GM12878 (cell line): ENCODE measurements around the gene ARPP21. TPM values are rescaled to one million over a fixed set of nuclear protein-coding genes. Genes with fewer than 3 reads are reported as not detected.

ENCODE experiments used
- ATAC-seq: fragments of 200-7000 bp; cut with Tn5 transposase; 3 replicates; pipeline ENCODE4 v1.9.1; 2020; ENCODE audit warnings: mild to moderate bottlenecking, moderate library complexity
- BruUV-seq: library from RNA; stranded (reverse); fragments of 400-500 nt; replicated peaks from 2 replicates; lab custom pipeline; 2021; lab: Mats Ljungman, UMichigan
- CTCF ChIA-PET: fragments of 300-600 bp; sonication (Branson Sonifier 250); formaldehyde crosslinking; extraction: SDS; loops from one replicate; lab custom pipeline; 2021; ENCODE audit warnings: inconsistent platforms; lab: Yijun Ruan, JAX
- POLR2A ChIA-PET: fragments of 350-600 bp; formaldehyde crosslinking; extraction: SDS; loops from one replicate; lab custom pipeline; 2021; ENCODE audit warnings: inconsistent platforms; lab: Charles Lee
- RAD21 ChIA-PET: fragments of 300-600 bp; sonication (Branson Sonifier 250); formaldehyde crosslinking; loops from one replicate; lab custom pipeline; 2023; ENCODE audit warnings: antibody characterized with exemption; ENCODE audit not compliant: unreplicated experiment; lab: Charles Lee
- SMC1A ChIA-PET: fragments of 300-600 bp; sonication (Branson Sonifier 250); formaldehyde crosslinking; loops from one replicate; lab custom pipeline; 2023; ENCODE audit not compliant: unreplicated experiment, uncharacterized antibody; lab: Charles Lee
- DNase-seq: peaks from one replicate; pipeline ENCODE4 v3.0.0-alpha.2; 2011; ENCODE audit warnings: low read depth, low spot score
- FAIRE-seq: peaks from 3 replicates; lab custom pipeline; 2011; peaks lifted over from hg19 to GRCh38; lab: Jason Lieb, UNC
- H2AFZ ChIP-seq: 2 replicates; pipeline ENCODE4 v1.6.0; 2011; ENCODE audit warnings: low read depth, low read length, control low read depth; ENCODE audit not compliant: control insufficient read depth
- H3K27ac ChIP-seq: 2 replicates; pipeline ENCODE4 v1.5.1; 2011; ENCODE audit warnings: control low read depth; ENCODE audit not compliant: control insufficient read depth, insufficient read depth
- H3K27me3 ChIP-seq, 2 experiments: replicated peaks in 1 of 2; 2 replicates each; pipeline versions ENCODE4 v1.6.0 to v1.6.1; 2011; ENCODE audit warnings: low read length in 1 of 2; ENCODE audit not compliant: control insufficient read depth in 2 of 2, insufficient read depth in 2 of 2
- H3K36me3 ChIP-seq, 2 experiments: 2 replicates each; pipeline ENCODE4 v1.5.1; 2011; ENCODE audit warnings: low read length in 1 of 2; ENCODE audit not compliant: control insufficient read depth in 2 of 2, insufficient read depth in 2 of 2
- H3K4me1 ChIP-seq: 2 replicates; pipeline ENCODE4 v1.6.1; 2011; ENCODE audit warnings: mild to moderate bottlenecking, low read length, moderate library complexity, mixed read lengths; ENCODE audit not compliant: control insufficient read depth, insufficient read depth
- H3K4me2 ChIP-seq: 2 replicates; pipeline ENCODE4 v1.6.0; 2011; ENCODE audit warnings: control low read depth; ENCODE audit not compliant: control insufficient read depth, insufficient read depth
- H3K4me3 ChIP-seq: fragments of 200-600 bp; sonication (generic); 2 replicates; pipeline ENCODE4 v1.5.1; 2016
- H3K79me2 ChIP-seq: 2 replicates; pipeline ENCODE4 v1.6.0; 2011; ENCODE audit warnings: low read length; ENCODE audit not compliant: control insufficient read depth, insufficient read depth
- H3K9ac ChIP-seq: 2 replicates; pipeline ENCODE4 v1.8.0; 2011; ENCODE audit warnings: low read length, control low read depth, mixed read lengths; ENCODE audit not compliant: control insufficient read depth, insufficient read depth
- H3K9me3 ChIP-seq: replicated peaks from 3 replicates; pipeline ENCODE4 v1.5.1; 2011; ENCODE audit warnings: mild to moderate bottlenecking, low read length; ENCODE audit not compliant: control insufficient read depth, insufficient read depth
- H4K20me1 ChIP-seq: 2 replicates; pipeline ENCODE4 v1.6.0; 2011; ENCODE audit not compliant: control insufficient read depth, insufficient read depth
- CBX3 ChIP-seq: fragments of 200-600 bp; sonication (generic); IDR thresholded peaks from 2 replicates; pipeline ENCODE4 v1.6.1; 2016; ENCODE audit warnings: low read depth, borderline replicate concordance
- FOXM1 ChIP-seq: IDR thresholded peaks from 2 replicates; pipeline ENCODE4 v1.6.1; 2012; ENCODE audit warnings: low read depth, mild to moderate bottlenecking, inconsistent platforms, low read length, moderate library complexity
- GABPA ChIP-seq: IDR thresholded peaks from 2 replicates; pipeline ENCODE4 v1.6.1; 2014; ENCODE audit warnings: antibody characterized with exemption, low read depth, mild to moderate bottlenecking, inconsistent platforms
- GATAD2B ChIP-seq: fragments of 450-650 bp; conservative IDR thresholded peaks from 2 replicates; pipeline ENCODE4 v1.6.1; 2017; ENCODE audit warnings: low read depth, mild to moderate bottlenecking, moderate library complexity
- MTA2 ChIP-seq: fragments of 450-650 bp; IDR thresholded peaks from 2 replicates; pipeline ENCODE4 v1.6.1; 2016; ENCODE audit warnings: low read depth, mild to moderate bottlenecking, moderate library complexity
- NKRF ChIP-seq: fragments of 450-650 bp; conservative IDR thresholded peaks from 2 replicates; pipeline ENCODE4 v1.6.1; 2017; ENCODE audit warnings: mild to moderate bottlenecking, moderate library complexity
- RELB ChIP-seq: fragments of 450-650 bp; IDR thresholded peaks from 2 replicates; pipeline ENCODE4 v1.6.1; 2017; ENCODE audit warnings: low read depth, mild to moderate bottlenecking, moderate library complexity
- REST ChIP-seq: IDR thresholded peaks from 2 replicates; pipeline ENCODE4 v1.6.1; 2012; ENCODE audit warnings: mild to moderate bottlenecking, low read depth, low read length
- SMAD1 ChIP-seq: fragments of 450-650 bp; IDR thresholded peaks from 2 replicates; pipeline ENCODE4 v1.6.1; 2018; ENCODE audit warnings: mild to moderate bottlenecking, low read depth; ENCODE audit not compliant: partially characterized antibody
- WRNIP1 ChIP-seq: IDR thresholded peaks from 2 replicates; pipeline ENCODE4 v1.6.1; 2011; ENCODE audit warnings: low read depth, low read length, improper control_type of control experiment, borderline replicate concordance
- YY1 ChIP-seq: IDR thresholded peaks from 2 replicates; pipeline ENCODE4 v1.6.1; 2011; ENCODE audit warnings: low read depth, mild to moderate bottlenecking, low read length
- ZNF274 ChIP-seq: IDR thresholded peaks from one replicate; pipeline ENCODE4 v1.8.0; 2011; ENCODE audit not compliant: insufficient read length, insufficient read depth
- ZNF384 ChIP-seq: IDR thresholded peaks from 2 replicates; pipeline ENCODE4 v1.6.1; 2012; ENCODE audit warnings: low read depth, mild to moderate bottlenecking, low read length, improper control_type of control experiment, borderline replicate concordance
- ZSCAN29 ChIP-seq: fragments of 450-650 bp; IDR thresholded peaks from 2 replicates; pipeline ENCODE4 v1.6.1; 2017; ENCODE audit warnings: mild to moderate bottlenecking, moderate library complexity
- WGBS: methylation state at CpG from one replicate; pipeline ENCODE4 v1.1.6; 2016; ENCODE audit warnings: low lambda C conversion rate; ENCODE audit not compliant: insufficient replicate concordance, insufficient coverage; ENCODE audit errors: missing lambda C conversion rate; 5-methylcytosine and 5-hydroxymethylcytosine counted together
- in situ Hi-C: fragments of 300-500 bp; cut with MboI; formaldehyde crosslinking; loops from 9 replicates; pipeline ENCODE4 v1.14.3; 2018; ENCODE audit warnings: mixed read lengths
- intact Hi-C: fragments of 100-400 bp; cut with micrococcal nuclease; formaldehyde crosslinking; loops from one replicate; pipeline ENCODE4 v1.14.2; 2022; ENCODE audit not compliant: unreplicated experiment
- polyA plus RNA-seq, 11 experiments: library from polyadenylated mRNA; depleted of rRNA in 4 of 11; unstranded in 6 of 11; stranded (reverse) in 5 of 11; fragments of >200 nt; fragmentation: Nextera tagmentation in 4 of 11; fragmentation: Illumina TruSeq in 1 of 11; extraction: Ambion mirVana in 4 of 11; extraction: Trizol in 1 of 11; gene quantifications; 1 replicate in 1 of 11; 2 replicates in 10 of 11; pipeline versions ENCODE4 v1.2.1 to v1.2.3, GENCODE V29; 2011 to 2016; ENCODE audit warnings: inconsistent platforms in 2 of 11, missing spikeins in 2 of 11, low read depth in 1 of 11
- total RNA-seq, 4 experiments: library from RNA; depleted of rRNA in 3 of 4; stranded (reverse); fragments of >200 nt in 3 of 4; fragmentation: Illumina TruSeq in 1 of 4; extraction: Trizol in 1 of 4; gene quantifications; 2 replicates each; pipeline versions ENCODE4 v1.2.1 to v1.2.3, GENCODE V29; 2013 to 2021
- TF ChIP-seq, protein P1 (sequence below): fragments of 450-650 bp; formaldehyde crosslinking; IDR thresholded peaks from 2 replicates; pipeline ENCODE4 v1.4.0; 2022; ENCODE audit warnings: mild to moderate bottlenecking, moderate library complexity

The ARPP21 gene
- total and polyA plus RNA-seq, 10 of the 15 experiments (the other 5 are each of a cell fraction or from before 2014, with no cell fraction given): not detected

- BruUV-seq: no TSS peak
- TF ChIP-seq GABPA (no peak), RELB (no peak), YY1 (no peak), CBX3 (no peak), NKRF (no peak), REST (no peak), GATAD2B (no peak), WRNIP1 (no peak), FOXM1 (no peak), SMAD1 (no peak), ZNF384 (no peak), MTA2 (no peak), ZSCAN29 (no peak), ZNF274 (no peak)
- TF ChIP-seq, protein P1, sequence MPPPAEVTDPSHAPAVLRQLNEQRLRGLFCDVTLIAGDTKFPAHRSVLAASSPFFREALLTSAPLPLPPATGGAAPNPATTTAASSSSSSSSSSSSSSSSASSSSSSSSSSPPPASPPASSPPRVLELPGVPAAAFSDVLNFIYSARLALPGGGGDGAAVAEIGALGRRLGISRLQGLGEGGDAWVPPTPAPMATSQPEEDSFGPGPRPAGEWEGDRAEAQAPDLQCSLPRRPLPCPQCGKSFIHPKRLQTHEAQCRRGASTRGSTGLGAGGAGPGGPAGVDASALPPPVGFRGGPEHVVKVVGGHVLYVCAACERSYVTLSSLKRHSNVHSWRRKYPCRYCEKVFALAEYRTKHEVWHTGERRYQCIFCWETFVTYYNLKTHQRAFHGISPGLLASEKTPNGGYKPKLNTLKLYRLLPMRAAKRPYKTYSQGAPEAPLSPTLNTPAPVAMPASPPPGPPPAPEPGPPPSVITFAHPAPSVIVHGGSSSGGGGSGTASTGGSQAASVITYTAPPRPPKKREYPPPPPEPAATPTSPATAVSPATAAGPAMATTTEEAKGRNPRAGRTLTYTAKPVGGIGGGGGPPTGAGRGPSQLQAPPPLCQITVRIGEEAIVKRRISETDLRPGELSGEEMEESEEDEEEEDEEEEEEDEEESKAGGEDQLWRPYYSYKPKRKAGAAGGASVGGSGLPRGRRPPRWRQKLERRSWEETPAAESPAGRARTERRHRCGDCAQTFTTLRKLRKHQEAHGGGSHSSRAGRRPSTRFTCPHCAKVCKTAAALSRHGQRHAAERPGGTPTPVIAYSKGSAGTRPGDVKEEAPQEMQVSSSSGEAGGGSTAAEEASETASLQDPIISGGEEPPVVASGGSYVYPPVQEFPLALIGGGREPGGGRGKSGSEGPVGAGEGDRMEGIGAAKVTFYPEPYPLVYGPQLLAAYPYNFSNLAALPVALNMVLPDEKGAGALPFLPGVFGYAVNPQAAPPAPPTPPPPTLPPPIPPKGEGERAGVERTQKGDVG (CRISPR knock-in tag): no peak
These were observed 5.9 kb downstream of the ARPP21 start for GRCh38 chr3:35645189-35645588.

More at GRCh38 chr3:35645189-35645588, 5.9 kb downstream of the ARPP21 start:
- 33% methylated on average over 2 of the region's 2 CpGs for WGBS
- Histone ChIP-seq H3K27ac (no peak overlapping the region), H2AFZ (no peak overlapping the region), H3K4me1 (no peaks in the 10 kb centered on the region), H3K9me3 (no peaks in the 10 kb centered on the region), H3K79me2 (no peaks in the 10 kb centered on the region), H3K4me3 (no peak overlapping the region), H3K36me3 (no peaks in the 10 kb centered on the region), H3K9ac (no peak overlapping the region), H4K20me1 (no peaks in the 10 kb centered on the region), H3K4me2 (no peak overlapping the region), H3K27me3 (peaks cover 0 to 7% of the 10 kb centered on the region in 2 experiments; a peak in 2 of 4 replicates)
- ChIA-PET POLR2A (no interaction called here), CTCF (no interaction called here), RAD21 (no interaction called here), SMC1A (no interaction called here)
- no peak for DNase-seq
- in situ Hi-C loops (no loop called here), intact Hi-C loops (no loop called here)
- no peak for ATAC-seq
- no peak for FAIRE-seq
